GM21717 (cell line): ENCODE results near the gene THOC3.
"Not testable (repeated sequence)": the region's sequence is repeated elsewhere in the genome, so short reads cannot be mapped to it uniquely, and the experiment has no call there.

Source experiments
- ATAC-seq: cut with Tn5 transposase; IDR thresholded peaks from one replicate; pipeline ENCODE4 v1.9.1; 2021; ENCODE audit warnings: mild to moderate bottlenecking, moderate library complexity; ENCODE audit not compliant: unreplicated experiment

The THOC3 gene, protein sequence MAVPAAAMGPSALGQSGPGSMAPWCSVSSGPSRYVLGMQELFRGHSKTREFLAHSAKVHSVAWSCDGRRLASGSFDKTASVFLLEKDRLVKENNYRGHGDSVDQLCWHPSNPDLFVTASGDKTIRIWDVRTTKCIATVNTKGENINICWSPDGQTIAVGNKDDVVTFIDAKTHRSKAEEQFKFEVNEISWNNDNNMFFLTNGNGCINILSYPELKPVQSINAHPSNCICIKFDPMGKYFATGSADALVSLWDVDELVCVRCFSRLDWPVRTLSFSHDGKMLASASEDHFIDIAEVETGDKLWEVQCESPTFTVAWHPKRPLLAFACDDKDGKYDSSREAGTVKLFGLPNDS

DNA sequence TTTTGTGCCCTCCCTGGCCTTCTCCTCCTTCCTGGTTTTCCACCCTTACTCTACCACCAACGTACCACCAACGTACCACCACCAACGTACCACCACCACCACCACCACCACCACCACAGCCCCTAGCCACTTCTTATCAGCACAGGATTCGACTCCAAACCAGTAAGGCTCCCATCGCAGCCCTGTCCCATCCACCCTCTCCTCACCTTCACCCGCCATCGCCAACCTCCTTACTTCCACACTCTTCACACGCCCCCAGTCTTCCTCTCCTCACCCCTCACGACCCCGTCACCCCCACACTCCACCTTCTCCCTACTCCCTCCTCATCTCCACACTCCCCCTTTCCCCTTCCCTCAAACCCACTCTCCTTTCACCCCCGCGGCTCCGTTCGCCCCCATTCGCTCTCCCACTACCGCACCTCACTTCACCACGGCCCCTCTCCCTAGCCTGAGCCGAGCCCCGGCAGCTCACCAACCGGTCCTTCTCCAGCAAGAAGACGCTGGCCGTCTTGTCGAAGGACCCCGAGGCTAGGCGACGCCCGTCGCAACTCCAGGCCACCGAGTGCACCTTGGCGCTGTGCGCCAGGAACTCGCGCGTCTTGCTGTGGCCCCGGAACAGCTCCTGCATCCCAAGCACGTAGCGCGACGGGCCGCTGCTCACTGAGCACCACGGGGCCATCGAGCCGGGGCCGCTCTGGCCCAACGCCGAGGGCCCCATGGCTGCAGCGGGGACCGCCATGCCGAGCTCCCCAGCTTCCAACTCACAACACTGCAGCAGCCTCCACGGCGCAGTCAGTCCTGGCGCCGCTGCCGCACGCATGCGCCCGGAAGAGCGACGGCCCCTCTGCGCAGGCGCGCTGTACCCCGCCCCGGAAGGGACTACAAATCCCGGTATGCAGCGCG, at the start of gene THOC3:
Gene THOC3 (minus strand): TSS at position 845 of the 902 bp plus-strand sequence. CDS start 107 bp downstream, at position 738.
- peak; percentile 97 for ATAC-seq

- ATAC-seq = not testable (repeated sequence)
Observed at GRCh38 chr5:176017324-176017723, 49.2 kb upstream of the THOC3 start.

GRCh38 chr5:176014360-176014759, 46.2 kb upstream of the THOC3 start:
- not testable (repeated sequence) for ATAC-seq

- ATAC-seq = not testable (repeated sequence)
Observed at GRCh38 chr5:176011088-176011487, 43.0 kb upstream of the THOC3 start.

- not testable (repeated sequence) for ATAC-seq
Observed at GRCh38 chr5:176010202-176010601, 42.1 kb upstream of the THOC3 start.

DNA sequence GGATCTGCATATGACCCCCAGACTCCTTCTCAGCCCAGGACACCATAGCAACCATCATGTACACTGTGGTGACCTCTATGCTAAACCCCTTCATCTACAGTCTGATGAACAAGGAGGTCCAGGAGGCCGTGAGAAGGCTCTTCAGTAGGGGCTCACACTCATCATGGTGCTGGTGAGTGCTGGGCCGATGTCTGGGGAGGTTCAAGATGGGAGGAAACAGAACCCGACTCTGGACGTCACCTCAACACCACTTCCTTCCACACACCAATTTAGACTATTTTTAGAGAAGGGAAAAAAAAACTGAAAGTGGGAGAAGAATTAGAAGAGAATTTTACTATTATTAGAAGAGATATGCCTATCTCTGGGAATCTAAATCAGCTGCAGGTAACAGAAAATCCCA, 39.1 kb upstream of the THOC3 start:
- ATAC-seq = not testable (repeated sequence)

- ATAC-seq = not testable (repeated sequence)
Observed at GRCh38 chr5:176006819-176007218, 38.7 kb upstream of the THOC3 start.

DNA sequence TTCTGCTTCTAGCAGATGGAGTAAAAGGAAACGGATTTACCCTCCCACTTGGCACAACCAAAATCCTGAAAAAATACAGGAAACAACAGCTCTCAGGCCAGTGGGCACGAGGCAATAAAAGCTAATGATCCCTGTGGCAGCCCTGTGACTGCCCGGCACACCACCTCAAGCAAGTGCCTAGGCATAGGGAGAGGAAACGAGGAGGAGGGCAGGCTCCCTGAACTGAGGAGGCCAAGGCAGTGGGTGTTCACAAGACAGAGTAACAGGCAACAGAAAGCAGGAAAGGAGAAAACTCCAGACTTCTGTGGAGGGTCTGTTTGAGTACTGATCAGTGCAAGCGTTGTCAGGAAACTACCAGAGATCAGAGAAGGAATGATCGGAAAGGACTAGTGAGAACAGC, 29.9 kb upstream of the THOC3 start:
- not testable (repeated sequence) for ATAC-seq

DNA sequence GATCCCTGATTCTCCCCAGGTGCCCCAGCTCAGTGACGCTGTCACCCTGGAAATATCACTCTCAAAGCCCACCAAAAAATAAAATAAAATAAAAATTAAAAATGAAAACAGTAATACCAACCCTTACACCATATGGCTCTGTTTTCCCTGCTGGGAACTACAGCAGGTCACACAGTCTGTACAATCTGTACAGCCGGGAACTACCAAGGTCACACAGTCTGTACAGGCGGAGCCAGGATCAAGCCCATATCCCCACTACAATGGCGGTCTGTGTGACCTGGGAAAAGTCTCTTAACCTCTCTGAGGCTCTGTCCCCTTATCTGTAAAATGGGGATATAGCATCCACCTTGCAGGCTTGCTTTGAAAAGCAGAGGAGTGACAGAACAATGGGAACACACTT, 29.4 kb upstream of the THOC3 start:
- not testable (repeated sequence) for ATAC-seq

DNA sequence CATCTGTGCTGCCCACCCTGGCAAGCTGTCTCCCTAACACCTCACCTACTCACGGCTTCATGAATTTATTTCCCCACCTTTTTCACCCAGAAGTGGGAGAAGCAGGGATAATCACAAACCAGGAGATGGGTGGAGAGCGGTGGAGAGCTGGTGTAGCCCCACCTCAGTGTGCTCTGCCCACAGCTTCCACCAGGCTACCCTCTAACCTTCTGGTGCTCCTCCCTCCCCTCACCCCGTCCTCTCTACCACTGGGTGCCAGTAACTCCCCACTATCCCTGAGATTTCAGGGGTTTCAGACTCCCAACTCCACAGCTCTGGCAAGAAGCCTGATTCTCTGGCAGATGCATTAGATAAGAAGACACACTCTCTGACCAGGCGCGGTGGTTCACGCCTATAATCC, 28.7 kb upstream of the THOC3 start:
- ATAC-seq = not testable (repeated sequence)

GRCh38 chr5:175995506-175995905, 27.4 kb upstream of the THOC3 start:
- ATAC-seq = not testable (repeated sequence)

- not testable (repeated sequence) for ATAC-seq
Observed at GRCh38 chr5:175979371-175979995, 11.4 kb upstream of the THOC3 start.

DNA sequence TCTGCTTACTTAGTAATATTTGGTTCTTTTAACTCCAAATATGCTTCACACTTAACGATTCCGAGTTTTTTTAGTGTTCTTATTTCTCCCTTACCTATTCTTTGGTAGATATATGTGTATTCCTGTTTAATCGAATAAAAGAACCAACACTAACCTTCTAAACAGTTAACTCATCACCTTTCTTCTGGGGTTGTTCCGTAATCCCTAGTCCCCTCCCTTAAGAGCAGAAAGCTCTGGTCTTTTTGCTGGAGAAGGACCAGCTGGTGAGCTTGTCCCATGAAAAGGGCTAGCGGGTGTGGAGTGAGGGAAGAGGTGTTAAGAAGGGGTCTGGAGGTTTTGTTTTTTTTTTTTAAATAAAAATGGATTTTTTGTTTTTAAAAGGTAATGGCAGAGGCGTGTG, 266 bp upstream of the THOC3 start:
- peak; percentile 31 for ATAC-seq

- not testable (repeated sequence) for ATAC-seq
Observed at GRCh38 chr5:175962329-175962728, 5.8 kb downstream of the THOC3 start.

DNA sequence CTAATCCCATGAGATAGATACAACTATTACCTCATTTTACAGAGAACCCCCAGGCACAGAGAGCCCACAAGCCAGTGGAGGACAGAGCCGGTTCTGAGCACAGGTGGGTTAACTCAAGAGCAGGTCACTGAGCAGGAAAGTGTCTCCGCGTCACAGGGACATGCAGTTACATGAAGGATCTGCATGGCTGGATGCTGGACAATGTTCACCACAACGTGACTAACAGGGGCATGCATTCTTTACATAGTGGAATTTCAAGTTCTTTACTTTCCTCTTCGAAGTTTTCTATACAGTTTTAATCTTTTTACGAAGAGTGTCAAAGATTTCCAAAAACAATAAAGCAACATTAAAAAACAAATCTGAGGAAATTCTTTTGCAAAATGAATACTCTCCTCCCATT, 7.9 kb downstream of the THOC3 start:
- ATAC-seq = not testable (repeated sequence)

- not testable (repeated sequence) for ATAC-seq
Observed at GRCh38 chr5:175958515-175958914, 9.6 kb downstream of the THOC3 start.

- not testable (repeated sequence) for ATAC-seq
Observed at GRCh38 chr5:175954107-175954506, 14.0 kb downstream of the THOC3 start.

- ATAC-seq = not testable (repeated sequence)
Observed at GRCh38 chr5:175952810-175953209, 15.3 kb downstream of the THOC3 start.

DNA sequence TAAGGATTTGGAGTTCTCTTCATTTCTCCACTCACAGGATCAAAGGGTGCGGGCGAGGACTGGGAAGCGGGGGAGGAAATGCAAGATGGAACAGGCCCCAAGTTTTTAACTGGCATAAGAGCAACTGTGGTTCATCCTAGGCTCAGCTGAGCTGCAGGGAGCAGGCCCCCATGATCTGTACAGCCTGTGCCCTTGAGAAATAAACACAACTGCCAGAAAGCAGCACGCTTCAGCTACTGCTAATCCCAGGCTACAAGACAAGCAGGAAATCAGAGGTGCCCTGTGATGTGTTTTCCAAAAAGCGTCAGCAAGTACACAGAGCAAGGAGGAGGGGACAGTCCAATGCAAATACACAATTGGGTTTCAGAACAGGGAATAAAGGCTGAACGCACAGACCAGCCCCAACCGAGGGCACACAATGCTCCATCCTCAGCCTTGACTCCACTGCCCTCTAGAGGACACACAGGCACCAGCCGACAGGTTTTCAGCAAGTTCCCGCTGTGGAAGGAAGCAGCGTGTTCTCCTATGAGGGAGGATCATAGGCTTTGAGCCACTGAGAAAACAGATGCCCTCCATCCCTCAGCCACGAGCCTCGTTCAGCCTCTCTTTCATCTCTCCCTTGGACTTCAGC, 16.7 kb downstream of the THOC3 start:
- ATAC-seq = peak; percentile 68

DNA sequence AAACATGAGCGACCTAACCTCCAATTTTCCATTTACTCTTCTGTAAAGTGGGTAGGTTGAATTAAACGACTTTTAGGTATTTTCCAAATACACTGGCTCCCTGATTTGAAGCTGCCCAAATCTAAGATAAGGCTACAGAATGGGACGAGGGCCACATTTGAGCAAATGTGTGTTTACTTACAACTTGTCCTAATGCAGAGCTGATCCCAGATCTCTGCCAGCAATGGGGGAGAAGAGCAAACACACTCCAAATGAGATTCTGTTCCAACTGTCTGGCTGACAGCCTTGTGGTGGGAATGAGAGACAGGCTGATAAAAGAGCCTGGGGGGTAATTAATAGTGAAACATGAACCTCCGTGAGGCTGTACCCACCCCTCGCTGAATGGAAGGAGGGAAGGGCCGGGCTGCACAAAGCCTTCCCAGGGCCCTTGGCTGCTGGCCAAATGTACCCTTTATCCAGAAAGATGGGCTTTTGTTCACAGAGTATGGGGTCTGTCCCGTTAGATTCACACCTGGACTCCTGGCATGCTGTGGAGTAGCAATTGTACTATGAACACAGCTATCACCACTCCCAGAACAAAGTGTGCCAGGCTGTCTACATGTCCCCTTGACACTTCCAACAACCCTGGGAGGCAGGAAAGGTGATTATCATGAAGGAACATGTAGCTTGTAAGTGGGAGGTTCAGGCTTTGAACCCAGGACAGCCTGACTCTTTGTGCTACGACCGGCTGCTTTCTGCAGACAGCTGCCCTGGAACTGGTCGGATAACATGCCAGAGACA, 19.6 kb downstream of the THOC3 start:
- not testable (repeated sequence) for ATAC-seq
